OCI-LY7 (cell line): ENCODE data around the gene PCDH9.

Source experiments
- CTCF ChIP-seq: fragments of 200-600 bp; sonication (generic); conservative IDR thresholded peaks from 2 replicates; pipeline ENCODE4 v1.5.1; 2014; ENCODE audit warnings: mild to moderate bottlenecking, antibody characterized with exemption, low read length, moderate library complexity, mixed read lengths
- EZH2phosphoT487 ChIP-seq: fragments of 200-600 bp; sonication (generic); IDR thresholded peaks from 2 replicates; pipeline ENCODE4 v1.6.1; 2018; ENCODE audit warnings: low read depth, borderline replicate concordance, mild to moderate bottlenecking, mixed run types, antibody characterized with exemption, low read length, moderate library complexity, mixed read lengths

DNA sequence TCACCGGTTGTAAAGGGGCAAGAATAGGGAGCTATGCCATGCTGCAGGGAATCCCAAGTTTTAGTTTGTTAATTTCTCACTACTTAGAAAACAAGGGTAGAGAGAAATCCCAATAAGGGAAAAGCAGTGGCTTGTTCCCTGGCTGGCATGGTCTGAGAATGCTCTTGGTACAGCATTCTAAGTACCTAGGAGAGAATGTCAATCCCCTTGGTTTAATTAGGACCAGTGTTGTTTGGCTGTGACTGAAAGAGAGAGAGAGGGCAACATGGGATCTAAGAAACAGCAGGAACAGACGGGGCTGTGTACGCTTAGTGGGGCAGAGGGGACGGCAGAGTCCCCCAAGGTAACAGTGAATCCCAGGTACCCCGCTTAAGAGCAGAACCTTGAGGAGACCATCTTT lies 228.8 kb downstream of the PCDH9 start:
- TF ChIP-seq CTCF = no peak
- TF ChIP-seq EZH2phosphoT487 = no peak
